ENCODE data around the gene CYP8B1. TPM values are rescaled to one million over a fixed set of nuclear protein-coding genes. Genes with fewer than 3 reads are reported as not detected.
"Not testable (repeated sequence)": the region's sequence is repeated elsewhere in the genome, so short reads cannot be mapped to it uniquely, and the experiment has no call there.

CYP8B1 gene
- total and polyA plus RNA-seq, 4 donors, result 0.10 TPM; not detected in 3

- H3K4me3 ChIP-seq (ENCODE audit: low read length in 2 of 2), result no peak overlapping the region
- intact Hi-C loops (cut with DNase I), result no loop called here
Observed at GRCh38 chr3:42892169-42892568, 16.5 kb upstream of the CYP8B1 start.

GRCh38 chr3:42891042-42891441, 15.4 kb upstream of the CYP8B1 start:
- intact Hi-C loops (cut with DNase I), result no loop called here

More at GRCh38 chr3:42892169-42892568, 16.5 kb upstream of the CYP8B1 start:
- WGBS, 2 donors, result 96 to 100% methylated on average over 1 of the region's 1 CpG
- H3K27me3 ChIP-seq (ENCODE audit: control insufficient read depth in 1 of 2, insufficient read depth in 2 of 2, low read length in 1 of 2), result no peaks in the 10 kb centered on the region
- DNase-seq (no peak), ATAC-seq (ENCODE audit: low FRiP score) (no peak)
- no peaks in the 10 kb centered on the region for H3K9me3 ChIP-seq (ENCODE audit: control insufficient read depth, low read length)
- peaks cover 0 to 1% of the 10 kb centered on the region in 2 donors for H3K36me3 ChIP-seq (ENCODE audit: control insufficient read depth in 1 of 2, insufficient read depth in 2 of 2, low read length in 1 of 2)
- no peaks in the 10 kb centered on the region for H3K4me1 ChIP-seq (ENCODE audit: control insufficient read depth in 1 of 2, insufficient read depth in 2 of 2, low read length in 2 of 2)
- H3K27ac ChIP-seq (ENCODE audit: low read depth in 1 of 2, low read length in 2 of 2), result no peak overlapping the region

GRCh38 chr3:42887084-42887483, 11.4 kb upstream of the CYP8B1 start:
- ATAC-seq (ENCODE audit: low FRiP score), result no peak
- peaks cover 0 to 1% of the 10 kb centered on the region in 2 donors for H3K36me3 ChIP-seq (ENCODE audit: control insufficient read depth in 1 of 2, insufficient read depth in 2 of 2, low read length in 1 of 2)
- intact Hi-C loops (cut with DNase I), result no loop called here

More at GRCh38 chr3:42891042-42891441, 15.4 kb upstream of the CYP8B1 start:
- Histone ChIP-seq H3K36me3 (ENCODE audit: control insufficient read depth in 1 of 2, insufficient read depth in 2 of 2, low read length in 1 of 2) (peaks cover 0 to 1% of the 10 kb centered on the region in 2 donors), H3K9me3 (ENCODE audit: control insufficient read depth, low read length) (no peaks in the 10 kb centered on the region), H3K27ac (ENCODE audit: low read depth in 1 of 2, low read length in 2 of 2) (no peak overlapping the region), H3K4me1 (ENCODE audit: control insufficient read depth in 1 of 2, insufficient read depth in 2 of 2, low read length in 2 of 2) (no peaks in the 10 kb centered on the region), H3K4me3 (ENCODE audit: low read length in 2 of 2) (no peak overlapping the region), H3K27me3 (ENCODE audit: control insufficient read depth in 1 of 2, insufficient read depth in 2 of 2, low read length in 1 of 2) (no peaks in the 10 kb centered on the region)
- 19 to 39% methylated on average over 2 of the region's 2 CpGs for WGBS, 2 donors
- DNase-seq, result no peak
- ATAC-seq (ENCODE audit: low FRiP score), result no peak

GRCh38 chr3:42886294-42886822, 10.7 kb upstream of the CYP8B1 start:
- no peak for ATAC-seq (ENCODE audit: low FRiP score)

More at GRCh38 chr3:42887084-42887483, 11.4 kb upstream of the CYP8B1 start:
- no peaks in the 10 kb centered on the region for H3K9me3 ChIP-seq (ENCODE audit: control insufficient read depth, low read length)
- H3K27ac ChIP-seq (ENCODE audit: low read depth in 1 of 2, low read length in 2 of 2), result no peak overlapping the region
- no peak overlapping the region for H3K4me3 ChIP-seq (ENCODE audit: low read length in 2 of 2)
- DNase-seq, result no peak
- WGBS, 2 donors, result 79 to 88% methylated on average over 3 of the region's 3 CpGs
- H3K27me3 ChIP-seq (ENCODE audit: control insufficient read depth in 1 of 2, insufficient read depth in 2 of 2, low read length in 1 of 2), result no peaks in the 10 kb centered on the region
- H3K4me1 ChIP-seq (ENCODE audit: control insufficient read depth in 1 of 2, insufficient read depth in 2 of 2, low read length in 2 of 2), result no peaks in the 10 kb centered on the region

GRCh38 chr3:42884324-42884723, 8.6 kb upstream of the CYP8B1 start:
- no peak for DNase-seq
- WGBS, 2 donors, result 76 to 79% methylated on average over 2 of the region's 2 CpGs
- Histone ChIP-seq H3K9me3 (ENCODE audit: control insufficient read depth, low read length) (no peaks in the 10 kb centered on the region), H3K27me3 (ENCODE audit: control insufficient read depth in 1 of 2, insufficient read depth in 2 of 2, low read length in 1 of 2) (no peaks in the 10 kb centered on the region), H3K36me3 (ENCODE audit: control insufficient read depth in 1 of 2, insufficient read depth in 2 of 2, low read length in 1 of 2) (peaks cover 0 to 1% of the 10 kb centered on the region in 2 donors), H3K27ac (ENCODE audit: low read depth in 1 of 2, low read length in 2 of 2) (no peak overlapping the region), H3K4me3 (ENCODE audit: low read length in 2 of 2) (no peak overlapping the region), H3K4me1 (ENCODE audit: control insufficient read depth in 1 of 2, insufficient read depth in 2 of 2, low read length in 2 of 2) (no peaks in the 10 kb centered on the region)
- intact Hi-C loops (cut with DNase I), result loop anchor here in 1 of 2 donors (5.0 kb wide), 1 partner anchor 52 kb away; no protein-coding TSS in a partner anchor
- ATAC-seq (ENCODE audit: low FRiP score), result no peak

More at GRCh38 chr3:42886294-42886822, 10.7 kb upstream of the CYP8B1 start:
- intact Hi-C loops (cut with DNase I), result no loop called here
- Histone ChIP-seq H3K4me1 (ENCODE audit: control insufficient read depth in 1 of 2, insufficient read depth in 2 of 2, low read length in 2 of 2) (no peaks in the 10 kb centered on the region), H3K27ac (ENCODE audit: low read depth in 1 of 2, low read length in 2 of 2) (no peak overlapping the region), H3K36me3 (ENCODE audit: control insufficient read depth in 1 of 2, insufficient read depth in 2 of 2, low read length in 1 of 2) (peaks cover 0 to 1% of the 10 kb centered on the region in 2 donors), H3K9me3 (ENCODE audit: control insufficient read depth, low read length) (no peaks in the 10 kb centered on the region), H3K4me3 (ENCODE audit: low read length in 2 of 2) (no peak overlapping the region), H3K27me3 (ENCODE audit: control insufficient read depth in 1 of 2, insufficient read depth in 2 of 2, low read length in 1 of 2) (no peaks in the 10 kb centered on the region)
- WGBS, 2 donors, result 86 to 92% methylated on average over 1 of the region's 1 CpG
- DNase-seq, result no peak

GRCh38 chr3:42883251-42883930, 7.7 kb upstream of the CYP8B1 start:
- 73 to 80% methylated on average over 6 of the region's 6 CpGs for WGBS, 2 donors
- H3K9me3 ChIP-seq (ENCODE audit: control insufficient read depth, low read length); H3K4me3 ChIP-seq (ENCODE audit: low read length in 2 of 2); H3K27me3 ChIP-seq (ENCODE audit: control insufficient read depth in 1 of 2, insufficient read depth in 2 of 2, low read length in 1 of 2); H3K4me1 ChIP-seq (ENCODE audit: control insufficient read depth in 1 of 2, insufficient read depth in 2 of 2, low read length in 2 of 2); H3K27ac ChIP-seq (ENCODE audit: low read depth in 1 of 2, low read length in 2 of 2); ATAC-seq (ENCODE audit: low FRiP score); H3K36me3 ChIP-seq (ENCODE audit: control insufficient read depth in 1 of 2, insufficient read depth in 2 of 2, low read length in 1 of 2); DNase-seq: not testable (repeated sequence)
- intact Hi-C loops (cut with DNase I), result loop anchor here in 1 of 2 donors (2.0 to 5.0 kb wide), 2 partner anchors 51 to 103 kb away; no protein-coding TSS in a partner anchor

- Histone ChIP-seq H3K27me3 (ENCODE audit: control insufficient read depth in 1 of 2, insufficient read depth in 2 of 2, low read length in 1 of 2) (no peaks in the 10 kb centered on the region), H3K4me1 (ENCODE audit: control insufficient read depth in 1 of 2, insufficient read depth in 2 of 2, low read length in 2 of 2) (no peaks in the 10 kb centered on the region), H3K36me3 (ENCODE audit: control insufficient read depth in 1 of 2, insufficient read depth in 2 of 2, low read length in 1 of 2) (no peaks in the 10 kb centered on the region), H3K4me3 (ENCODE audit: low read length in 2 of 2) (peak overlapping the region; percentile 58 to 70), H3K27ac (ENCODE audit: low read depth in 1 of 2, low read length in 2 of 2) (no peak overlapping the region), H3K9me3 (ENCODE audit: control insufficient read depth, low read length) (no peaks in the 10 kb centered on the region)
- intact Hi-C loops (cut with DNase I), result loop anchor here (1.0 to 5.0 kb wide), 3 partner anchors 49 to 100 kb away; no protein-coding TSS in a partner anchor
- DNase-seq (peak; percentile 91 to 94), ATAC-seq (ENCODE audit: low FRiP score) (peak; percentile 98)
- WGBS, 2 donors, result 2 to 3% methylated on average over 59 to 61 of the region's 61 CpGs
Observed at GRCh38 chr3:42880601-42881451, 5.1 kb upstream of the CYP8B1 start.

- Histone ChIP-seq H3K9me3 (ENCODE audit: control insufficient read depth, low read length) (no peaks in the 10 kb centered on the region), H3K27ac (ENCODE audit: low read depth in 1 of 2, low read length in 2 of 2) (no peak overlapping the region), H3K4me1 (ENCODE audit: control insufficient read depth in 1 of 2, insufficient read depth in 2 of 2, low read length in 2 of 2) (no peaks in the 10 kb centered on the region), H3K4me3 (ENCODE audit: low read length in 2 of 2) (no peak overlapping the region), H3K27me3 (ENCODE audit: control insufficient read depth in 1 of 2, insufficient read depth in 2 of 2, low read length in 1 of 2) (no peaks in the 10 kb centered on the region), H3K36me3 (ENCODE audit: control insufficient read depth in 1 of 2, insufficient read depth in 2 of 2, low read length in 1 of 2) (no peaks in the 10 kb centered on the region)
- ATAC-seq (ENCODE audit: low FRiP score) (no peak), DNase-seq (no peak)
- intact Hi-C loops (cut with DNase I), result loop anchor here (2.0 to 5.0 kb wide), 2 partner anchors 48 to 49 kb away; no protein-coding TSS in a partner anchor
- 92% methylated on average over 9 of the region's 9 CpGs for WGBS, 2 donors
Observed at GRCh38 chr3:42880183-42880582, 4.5 kb upstream of the CYP8B1 start.
